HG02852 (cell line): Measurements from ENCODE around the gene FKBP10.
"Not testable (repeated sequence)": the region's sequence is repeated elsewhere in the genome, so short reads cannot be mapped to it uniquely, and the experiment has no call there.

Experiments
- ATAC-seq: cut with Tn5 transposase; IDR thresholded peaks from one replicate; pipeline ENCODE4 v1.9.1; 2021; ENCODE audit warnings: mild to moderate bottlenecking, moderate library complexity; ENCODE audit not compliant: unreplicated experiment

The FKBP10 gene

DNA sequence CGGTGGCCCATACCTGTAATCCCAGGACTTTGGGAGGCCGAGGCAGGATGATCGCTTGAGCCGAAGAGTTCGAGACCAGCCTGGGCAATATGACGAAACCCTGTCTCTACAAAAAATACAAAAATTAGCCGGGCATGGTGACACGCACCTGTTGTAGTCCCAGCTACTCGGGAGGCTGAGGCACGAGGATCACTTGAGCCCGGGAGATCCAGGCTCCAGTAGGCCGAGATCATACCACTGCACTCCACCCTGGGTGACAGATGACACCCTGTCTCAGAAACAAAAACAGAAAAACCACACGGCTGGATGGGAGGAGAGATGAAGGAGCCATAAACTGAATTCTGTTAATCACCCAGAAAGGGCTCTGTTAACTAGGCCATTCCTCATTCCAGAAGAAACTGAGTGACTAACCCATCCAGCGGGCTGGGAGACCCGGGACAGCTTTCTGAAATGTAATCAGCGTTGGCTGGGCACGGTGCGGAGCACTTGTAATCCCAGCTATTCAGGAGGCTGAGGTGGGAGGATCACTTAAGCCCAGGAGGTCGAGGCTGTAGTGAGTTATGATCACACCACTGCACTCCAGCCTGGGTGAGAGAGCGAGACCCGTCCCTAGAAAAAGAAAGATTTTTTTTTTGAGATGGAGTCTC is 23.9 kb downstream of the FKBP10 start:
- no peak for ATAC-seq

DNA sequence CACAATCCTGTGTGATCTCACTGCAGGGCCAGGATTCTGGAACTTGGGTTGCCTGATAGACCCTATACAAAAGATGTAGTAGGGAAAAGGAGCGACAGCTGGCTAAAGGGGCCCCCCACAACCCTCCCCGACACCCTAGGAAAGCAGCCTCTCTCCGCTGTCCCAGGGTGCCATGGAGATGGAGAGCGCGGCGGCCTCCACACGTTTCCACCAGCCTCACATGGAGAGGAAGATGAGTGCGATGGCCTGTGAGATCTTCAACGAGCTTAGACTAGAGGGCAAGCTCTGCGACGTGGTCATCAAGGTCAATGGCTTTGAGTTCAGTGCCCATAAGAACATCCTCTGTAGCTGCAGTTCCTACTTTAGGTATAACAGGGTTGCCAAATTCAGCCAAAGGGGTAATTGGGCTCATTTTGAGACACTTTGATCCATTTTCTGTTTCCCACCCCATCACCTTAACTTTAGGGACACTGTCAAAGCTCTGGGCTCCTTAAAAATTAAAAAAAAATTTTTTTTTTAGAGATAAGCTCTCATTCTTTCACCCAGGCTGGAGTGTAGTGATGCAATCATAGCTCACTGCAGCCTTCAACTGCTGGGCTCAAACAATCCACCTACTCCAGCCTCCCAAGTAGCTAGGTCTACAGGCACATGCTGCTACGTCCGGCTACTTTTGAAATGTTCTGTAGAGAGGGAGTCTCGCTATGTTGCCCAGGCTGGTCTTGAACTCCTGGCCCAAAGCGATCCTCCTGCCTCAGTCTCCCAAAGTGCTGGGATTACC is 25.1 kb downstream of the FKBP10 start, which contains the start of gene KLHL10:
Gene KLHL10, plus strand, starts transcription at position 65 of the 778 bp plus-strand sequence. Its CDS starts 108 bp downstream, at position 173.
- ATAC-seq, result no peak

DNA sequence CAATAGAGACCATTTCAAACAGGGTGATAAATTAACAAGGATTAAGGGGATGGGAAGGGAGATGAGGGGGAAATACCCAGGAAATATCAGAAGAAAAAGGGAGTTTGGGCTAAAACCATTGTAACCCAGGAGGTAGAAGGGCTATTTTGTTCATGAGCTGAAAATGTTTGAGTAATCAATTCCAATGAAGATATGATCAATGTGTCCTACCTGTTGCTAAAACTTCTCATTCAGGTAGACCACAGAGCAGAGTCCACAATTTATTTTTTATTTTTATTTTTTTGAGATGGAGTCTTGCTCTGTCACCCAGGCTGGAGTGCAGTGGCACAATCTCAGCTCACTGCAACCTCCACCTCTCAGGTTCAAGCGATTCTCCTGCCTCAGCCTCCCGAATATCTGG is 26.6 kb downstream of the FKBP10 start:
- not testable (repeated sequence) for ATAC-seq

DNA sequence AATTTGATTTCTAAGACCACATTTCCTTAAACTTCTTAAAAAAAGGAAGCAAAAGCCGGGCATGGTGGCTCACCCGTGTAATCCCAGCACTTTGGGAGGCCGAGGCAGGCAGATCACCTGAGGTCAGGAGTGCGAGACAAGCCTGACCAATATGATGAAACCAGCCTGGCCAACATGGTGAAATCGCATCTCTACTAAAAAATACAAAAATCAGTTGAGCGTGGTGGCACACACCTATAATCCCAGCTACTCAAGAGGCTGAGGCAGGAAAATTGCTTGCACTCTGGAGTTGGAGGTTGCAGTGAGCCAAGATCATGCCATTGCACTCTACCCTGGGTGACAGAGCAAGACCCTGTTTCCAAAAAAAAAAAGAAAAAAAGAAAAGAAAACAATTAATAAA is 28.0 kb downstream of the FKBP10 start:
- ATAC-seq, result not testable (repeated sequence)

DNA sequence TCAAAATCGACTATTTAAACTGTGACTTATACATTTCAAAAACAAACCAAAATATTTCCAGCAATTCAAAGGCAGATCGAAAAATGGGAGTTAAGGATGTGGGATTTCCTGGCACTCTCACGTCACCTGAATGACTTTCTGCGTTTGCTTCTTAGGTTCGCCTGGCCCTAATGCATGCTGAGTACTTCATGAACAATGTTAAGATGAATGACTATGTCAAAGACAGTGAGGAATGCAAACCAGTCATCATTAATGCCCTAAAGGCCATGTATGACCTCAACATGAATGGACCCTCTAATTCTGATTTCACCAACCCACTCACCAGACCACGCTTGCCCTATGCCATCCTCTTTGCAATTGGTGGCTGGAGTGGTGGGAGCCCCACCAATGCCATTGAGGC is 32.2 kb downstream of the FKBP10 start:
- no peak for ATAC-seq

DNA sequence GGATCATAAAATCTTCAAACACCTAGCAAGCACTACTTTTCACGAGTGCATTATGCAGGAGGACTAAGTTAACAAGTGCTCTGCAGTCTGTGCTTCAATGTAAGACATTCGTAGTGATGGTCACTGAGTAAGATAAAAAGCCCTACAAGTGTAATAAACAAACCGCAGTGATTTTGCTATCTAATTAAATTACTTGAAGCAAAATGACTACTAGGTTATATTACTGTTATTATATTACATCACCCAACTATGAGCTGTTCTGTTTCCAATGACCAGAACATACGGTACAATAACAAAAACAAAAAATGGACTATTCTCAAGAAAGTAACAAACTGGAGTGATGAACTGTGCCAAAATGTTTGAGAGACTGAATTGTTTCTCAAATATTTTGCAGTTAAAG is 36.0 kb downstream of the FKBP10 start:
- no peak for ATAC-seq

DNA sequence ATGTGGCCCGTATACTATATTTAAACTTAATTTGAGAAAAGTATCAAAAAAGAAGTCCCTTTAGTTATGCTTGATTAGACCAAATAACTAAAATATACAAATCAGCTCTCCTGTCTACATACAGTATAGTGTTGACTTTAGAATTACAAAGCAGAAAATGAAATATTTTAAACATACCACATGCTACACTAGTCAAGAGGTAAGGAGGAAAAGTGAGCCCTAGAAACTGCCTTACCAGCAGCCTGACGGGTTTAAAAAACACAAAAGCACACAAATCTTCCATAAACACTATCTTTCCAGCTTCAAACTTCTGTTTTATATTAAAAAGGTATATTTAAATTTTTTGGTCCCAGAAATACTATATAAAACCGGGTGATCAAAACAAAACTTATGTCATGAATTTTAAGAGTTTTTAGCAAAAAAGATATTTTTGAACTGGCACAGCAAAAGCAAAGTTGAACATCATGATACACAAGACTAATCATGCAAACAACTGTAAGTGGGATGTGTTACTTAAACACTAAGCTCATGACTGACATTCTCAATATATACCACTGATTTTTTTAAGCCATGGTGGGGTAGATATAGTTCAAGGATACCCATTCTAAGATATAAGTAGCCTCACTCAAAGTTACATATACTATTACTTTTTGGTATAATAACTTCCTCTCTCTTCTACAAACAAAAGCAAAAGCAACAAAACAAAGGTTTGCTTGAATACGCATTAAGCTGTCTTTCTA is 36.6 kb downstream of the FKBP10 start:
- no peak for ATAC-seq

DNA sequence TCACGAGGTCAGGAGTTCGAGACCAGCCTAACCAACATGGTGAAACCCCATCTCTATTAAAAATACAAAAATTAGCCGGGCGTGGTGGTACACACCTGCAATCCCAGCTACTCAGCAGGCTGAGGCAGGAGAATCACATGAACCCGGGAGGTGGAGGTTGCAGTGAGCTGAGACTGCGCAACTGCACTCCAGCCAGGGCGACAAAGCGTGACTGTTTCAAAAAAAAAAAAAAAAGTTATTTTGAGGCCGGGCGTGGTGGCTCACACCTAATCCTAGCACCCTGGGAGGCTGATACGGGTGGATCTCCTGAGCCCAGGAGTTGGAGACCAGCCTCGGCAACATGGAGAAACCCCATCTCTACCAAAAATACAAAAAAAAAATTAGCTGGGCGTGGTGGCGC is 38.6 kb downstream of the FKBP10 start:
- ATAC-seq, result not testable (repeated sequence)

DNA sequence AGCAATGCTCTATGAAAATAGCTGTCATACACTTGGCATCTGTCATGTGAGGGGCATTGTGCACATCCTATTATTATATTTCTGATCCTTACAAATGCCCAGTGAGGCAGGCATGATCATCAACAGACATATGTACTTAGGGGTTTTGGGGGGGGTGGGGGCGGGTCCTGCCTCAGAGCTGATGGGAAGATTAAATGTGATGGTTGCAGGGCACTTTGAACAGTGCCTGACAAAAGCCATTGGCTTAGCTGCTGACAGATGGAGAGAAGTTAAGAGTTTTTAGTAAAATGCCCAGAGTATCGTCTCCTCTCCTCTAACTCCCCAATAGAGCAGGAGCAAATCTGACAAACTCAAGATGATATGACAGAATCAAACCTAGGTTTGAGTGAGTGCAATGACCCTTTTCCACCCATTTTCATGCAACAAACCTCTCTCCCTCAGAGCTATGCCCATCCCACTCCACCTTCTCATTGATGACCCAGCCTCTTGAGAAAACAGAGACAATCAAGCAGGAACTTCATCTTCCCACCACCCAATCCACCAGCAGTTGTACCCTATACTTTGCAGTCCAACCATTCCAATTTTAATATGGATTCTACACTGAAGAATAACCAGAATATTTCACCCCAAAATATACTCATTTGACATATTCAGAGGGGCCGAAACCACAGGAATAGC is 47.6 kb downstream of the FKBP10 start:
- no peak for ATAC-seq

DNA sequence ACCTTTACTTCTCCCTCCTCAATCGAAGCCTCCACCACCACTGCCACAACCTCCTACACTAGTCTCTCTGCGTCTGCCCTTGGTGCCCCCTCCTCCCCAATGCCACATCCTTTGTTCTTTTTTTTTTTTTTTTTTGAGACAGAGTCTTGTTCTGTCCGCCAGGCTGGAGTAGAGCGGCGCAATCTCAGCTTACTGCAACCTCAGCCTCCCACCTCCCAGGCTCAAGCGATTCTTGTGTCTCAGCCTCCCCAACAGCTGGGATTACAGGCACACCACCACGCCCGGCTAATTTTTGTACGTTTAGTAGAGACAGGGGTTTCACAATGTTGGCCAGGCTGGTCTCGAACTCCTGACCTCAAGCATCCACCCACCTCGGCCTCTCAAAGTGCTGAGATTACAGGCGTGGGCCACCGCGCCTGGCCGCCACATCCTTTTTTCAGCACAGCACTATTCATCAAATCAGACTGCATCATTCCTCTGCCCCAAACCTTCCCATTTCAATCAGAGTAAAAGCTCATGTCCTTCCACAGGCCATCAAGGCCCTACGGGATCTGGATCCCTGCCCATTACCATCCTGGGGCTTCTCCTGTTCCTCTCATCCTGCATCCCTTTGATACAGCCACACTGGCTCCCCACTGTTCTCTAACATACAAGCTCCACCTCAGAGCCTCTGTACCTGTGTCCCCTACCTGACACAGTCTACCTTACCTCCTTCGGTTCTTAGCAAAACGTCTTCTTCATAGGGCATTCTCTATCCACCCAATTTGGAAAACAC is 50.5 kb downstream of the FKBP10 start:
- ATAC-seq, result no peak

DNA sequence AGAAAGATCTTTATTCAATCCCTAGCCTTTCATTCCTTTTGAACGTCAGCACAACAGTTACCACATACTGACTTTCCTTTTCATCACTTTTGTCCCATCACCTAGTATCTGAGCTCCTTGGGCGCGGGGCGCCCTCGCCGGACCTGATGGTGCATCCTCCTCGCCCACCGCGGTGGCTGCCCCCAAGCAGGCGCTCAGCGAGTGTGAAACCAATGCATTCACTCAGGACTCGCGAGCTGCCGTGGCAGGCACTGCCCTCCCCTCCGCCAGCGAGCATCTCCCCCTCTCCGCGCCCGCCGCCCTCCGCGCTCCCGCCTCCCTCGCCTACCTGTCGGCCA is 51.7 kb downstream of the FKBP10 start:
- no peak for ATAC-seq

DNA sequence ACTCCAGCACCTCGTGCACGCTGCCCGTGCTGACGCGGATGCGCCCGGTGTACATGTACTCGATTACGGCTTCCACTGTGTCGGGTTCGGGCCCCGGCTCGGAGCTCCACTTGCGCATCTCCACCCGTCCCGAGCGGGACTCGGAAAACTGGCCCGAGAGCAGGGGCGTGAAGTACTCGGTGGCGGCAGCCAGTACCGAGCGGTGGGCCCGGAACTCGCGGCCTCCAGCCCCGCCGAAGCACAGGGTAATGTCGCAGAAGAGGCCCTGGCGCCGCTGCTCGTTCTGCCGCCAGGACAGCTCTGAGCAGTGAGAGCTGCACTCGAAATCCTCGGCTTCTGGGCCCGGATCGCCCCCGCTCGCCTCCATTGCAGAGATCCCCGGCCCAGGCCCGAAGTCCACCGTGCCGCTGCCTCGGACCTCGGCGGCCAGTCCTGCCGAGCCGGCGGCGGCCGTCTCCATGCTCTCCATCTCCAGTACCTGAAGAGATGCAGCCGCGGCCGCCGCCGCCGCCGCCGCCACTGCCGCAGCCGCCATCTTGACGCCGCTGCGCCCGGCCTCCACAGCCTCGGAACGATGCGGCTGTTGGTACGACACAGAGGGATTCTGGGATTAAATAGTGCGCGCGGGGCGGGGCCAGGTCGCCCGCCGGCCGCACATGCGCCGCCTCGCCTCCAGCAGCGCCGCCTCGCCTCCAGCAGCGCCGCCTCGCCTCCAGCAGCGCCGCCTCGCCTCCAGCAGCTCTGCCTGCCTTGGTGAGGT is 52.2 kb downstream of the FKBP10 start, which contains the start of gene KLHL11:
Gene KLHL11, minus strand, starts transcription at position 588 of the 760 bp plus-strand sequence. Its CDS starts 53 bp downstream, at position 535.
- ATAC-seq, result peak; percentile 86

DNA sequence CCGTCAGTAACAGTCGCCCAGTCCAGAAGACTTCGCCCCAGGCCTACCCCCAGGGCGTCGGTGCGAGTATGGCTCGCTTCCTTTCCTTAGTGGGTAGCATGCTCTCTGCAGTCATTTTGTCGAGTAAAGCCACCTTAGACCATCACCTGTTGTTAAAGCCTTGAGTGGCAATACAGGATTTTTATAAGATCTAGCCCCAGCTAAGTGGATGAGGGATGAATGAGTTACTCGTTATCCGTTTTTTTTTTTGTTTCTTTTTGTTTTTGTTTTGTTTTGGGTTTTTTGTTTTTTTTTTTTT is 52.7 kb downstream of the FKBP10 start:
- ATAC-seq, result no peak

DNA sequence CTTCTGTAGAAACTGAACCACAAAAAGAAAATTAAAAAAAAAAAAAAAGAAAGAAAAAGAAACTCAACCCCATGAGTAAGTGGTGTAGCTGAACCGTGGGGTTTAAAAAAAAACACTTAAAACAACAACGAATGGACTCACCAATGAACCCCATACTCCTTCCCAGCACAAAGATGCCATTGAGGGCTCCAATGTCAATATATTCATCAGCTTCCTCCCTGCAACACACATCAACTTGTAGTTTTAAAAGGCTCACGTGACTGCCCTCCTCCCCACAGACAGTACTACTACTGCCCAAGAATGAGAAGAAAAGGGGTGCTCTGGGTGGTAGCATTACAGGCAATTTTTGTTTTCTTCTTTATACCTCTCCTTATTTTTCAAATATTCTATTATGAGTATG is 55.8 kb downstream of the FKBP10 start:
- no peak for ATAC-seq

DNA sequence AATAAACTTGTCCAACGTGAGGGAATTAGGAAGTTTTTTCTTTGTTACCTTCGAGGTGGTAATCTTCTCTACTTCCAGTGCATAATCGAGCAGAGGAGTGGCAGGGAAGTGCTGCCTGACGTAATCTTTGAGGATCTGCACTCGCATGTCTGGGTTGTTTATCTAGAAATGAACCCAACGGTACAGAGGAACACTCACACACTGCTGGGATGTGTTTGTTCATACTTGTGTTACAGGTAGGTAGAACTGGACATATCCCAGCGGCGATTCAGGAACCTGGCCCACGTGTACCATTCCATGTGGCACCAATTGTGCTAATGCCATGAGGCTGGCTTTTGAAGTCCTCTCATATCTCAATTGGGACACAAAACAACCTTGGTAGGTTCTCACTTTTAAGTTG is 56.6 kb downstream of the FKBP10 start:
- no peak for ATAC-seq

DNA sequence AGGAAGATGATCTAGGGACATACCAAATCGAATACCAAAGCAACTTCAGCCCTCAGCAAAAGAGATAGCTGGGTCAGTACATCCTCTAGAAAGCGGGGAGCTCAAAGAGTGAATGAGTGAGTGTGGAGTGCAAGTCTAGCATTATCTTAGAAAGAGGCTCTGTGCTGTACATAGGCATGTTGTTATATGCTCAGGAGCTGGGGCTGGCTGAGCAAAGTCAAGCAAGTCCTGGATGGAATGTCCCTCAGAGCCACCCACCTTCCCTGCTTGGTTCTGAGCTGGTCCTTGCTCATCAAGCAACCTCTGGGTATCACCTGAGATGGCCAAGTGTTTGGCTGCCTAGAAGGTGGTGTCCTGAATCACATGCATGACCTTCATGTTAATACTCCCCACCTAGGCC is 57.3 kb downstream of the FKBP10 start:
- no peak for ATAC-seq

DNA sequence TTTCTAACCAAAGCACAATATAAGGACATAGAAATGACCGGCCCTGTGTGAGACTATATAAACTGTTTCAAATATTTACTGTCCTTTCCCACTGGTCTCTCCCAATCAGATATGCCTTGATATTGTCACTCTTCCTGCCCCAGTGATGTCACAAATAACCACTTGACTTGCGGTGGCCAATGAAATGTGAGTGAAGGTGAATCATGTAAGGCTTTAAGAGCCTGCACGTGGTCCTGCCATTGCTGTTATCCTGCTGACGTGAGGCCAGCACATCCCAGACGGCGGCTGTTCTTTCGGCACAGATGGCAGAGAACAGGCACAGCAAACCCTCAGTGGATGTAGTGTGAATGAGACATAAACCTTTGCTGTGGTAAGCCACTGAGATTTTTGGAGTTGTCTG is 57.8 kb downstream of the FKBP10 start:
- ATAC-seq, result no peak

DNA sequence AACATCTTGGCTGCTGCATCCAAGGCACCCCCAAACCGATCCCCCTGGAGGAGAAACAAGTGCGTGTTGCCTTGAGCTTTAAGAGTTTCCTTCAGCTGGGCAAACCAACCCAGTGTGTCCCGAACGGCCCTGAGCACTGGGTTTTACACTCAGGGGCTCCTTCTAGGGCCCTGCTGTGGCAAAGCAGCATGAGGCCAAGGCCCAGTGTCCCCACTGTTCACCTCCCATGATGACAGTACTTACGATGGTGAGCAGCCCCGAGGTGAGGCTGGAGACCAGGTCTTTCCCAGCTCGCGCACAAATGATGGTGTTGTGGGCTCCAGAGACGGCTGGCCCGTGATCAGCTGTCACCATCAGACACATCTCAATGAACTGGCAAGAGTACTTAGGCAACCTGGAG is 59.0 kb downstream of the FKBP10 start:
- no peak for ATAC-seq
